Hepatocyte (in vitro differentiated cells): ENCODE results near the gene MN1. TPM values are rescaled to one million over a fixed set of nuclear protein-coding genes. Genes with fewer than 3 reads are reported as not detected.
A peak's percentile ranks its signal among the peaks of the same experiment; 100 is the strongest.

Source experiments
- DNase-seq: peaks from one replicate; pipeline ENCODE4 v3.0.0-alpha.2; 2016; ENCODE audit warnings: low spot score
- H2AFZ ChIP-seq: fragments of 200-600 bp; sonication (generic); 2 replicates; pipeline ENCODE4 v1.6.0; 2016; ENCODE audit warnings: antibody characterized with exemption, mild to moderate bottlenecking
- H3K27ac ChIP-seq: fragments of 200-600 bp; sonication (generic); 2 replicates; pipeline ENCODE4 v1.5.1; 2016; ENCODE audit warnings: mild to moderate bottlenecking
- H3K27me3 ChIP-seq: fragments of 200-600 bp; sonication (generic); 2 replicates; pipeline ENCODE4 v1.6.1; 2016
- H3K36me3 ChIP-seq: fragments of 200-600 bp; sonication (generic); replicated peaks from 2 replicates; pipeline ENCODE4 v1.5.1; 2016; ENCODE audit warnings: low read depth; ENCODE audit not compliant: insufficient read depth
- H3K4me1 ChIP-seq: fragments of 200-600 bp; sonication (generic); 2 replicates; pipeline ENCODE4 v1.5.1; 2016; ENCODE audit warnings: mild to moderate bottlenecking, moderate library complexity; ENCODE audit not compliant: insufficient read depth
- H3K4me2 ChIP-seq: fragments of 200-600 bp; sonication (generic); 2 replicates; pipeline ENCODE4 v1.6.0; 2016
- H3K4me3 ChIP-seq: fragments of 200-600 bp; sonication (generic); 2 replicates; pipeline ENCODE4 v1.5.1; 2016; ENCODE audit warnings: mild to moderate bottlenecking
- H3K79me2 ChIP-seq: fragments of 200-600 bp; sonication (generic); 2 replicates; pipeline ENCODE4 v1.6.0; 2017; ENCODE audit warnings: mild to moderate bottlenecking
- H3K9me2 ChIP-seq: fragments of 200-600 bp; sonication (generic); replicated peaks from 2 replicates; pipeline ENCODE4 v1.6.0; 2017; ENCODE audit warnings: mild to moderate bottlenecking; ENCODE audit not compliant: insufficient read depth
- H3K9me3 ChIP-seq: fragments of 200-600 bp; sonication (generic); 2 replicates; pipeline ENCODE4 v1.5.1; 2016; ENCODE audit warnings: low read depth, mild to moderate bottlenecking
- H4K20me1 ChIP-seq: fragments of 200-600 bp; sonication (generic); 2 replicates; pipeline ENCODE4 v1.6.0; 2016; ENCODE audit warnings: mild to moderate bottlenecking; ENCODE audit not compliant: insufficient read depth, poor library complexity, severe bottlenecking
- CTCF ChIP-seq: fragments of 200-600 bp; sonication (generic); IDR thresholded peaks from 2 replicates; pipeline ENCODE4 v1.5.1; 2016; ENCODE audit warnings: antibody characterized with exemption, mild to moderate bottlenecking; ENCODE audit not compliant: poor library complexity
- EZH2 ChIP-seq: fragments of 200-600 bp; sonication (generic); IDR thresholded peaks from 2 replicates; pipeline ENCODE4 v1.6.1; 2016; ENCODE audit warnings: antibody characterized with exemption, mild to moderate bottlenecking, borderline replicate concordance
- EZH2phosphoT487 ChIP-seq: fragments of 200-600 bp; sonication (generic); IDR thresholded peaks from one replicate; pipeline ENCODE4 v1.6.1; 2018; ENCODE audit warnings: antibody characterized with exemption, mild to moderate bottlenecking, low read depth, moderate library complexity; ENCODE audit not compliant: unreplicated experiment, severe bottlenecking
- WGBS: methylation state at CpG from one replicate; pipeline ENCODE4 v1.1.6; 2016; ENCODE audit warnings: low lambda C conversion rate; ENCODE audit errors: missing lambda C conversion rate; 5-methylcytosine and 5-hydroxymethylcytosine counted together
- polyA plus RNA-seq: library from polyadenylated mRNA; unstranded; fragments of >200 nt; fragmentation: Nextera tagmentation; extraction: Ambion mirVana; gene quantifications from 2 replicates; pipeline ENCODE4 v1.2.1, GENCODE V29; 2016
- total RNA-seq: library from RNA; depleted of rRNA; stranded (reverse); fragments of >200 nt; gene quantifications from 2 replicates; pipeline ENCODE4 v1.2.3, GENCODE V29; 2014

The MN1 gene
- total and polyA plus RNA-seq, 2 experiments from 2014 or later: 2.3 to 4.4 TPM

- no peaks in the 10 kb centered on the region for H3K36me3 ChIP-seq
These were observed 85.5 kb downstream of the MN1 start for GRCh38 chr22:27716074-27716473.

GRCh38 chr22:27715106-27715505 is 86.5 kb downstream of the MN1 start:
- 92% methylated on average over 10 of the region's 10 CpGs for WGBS

More at GRCh38 chr22:27716074-27716473, 85.5 kb downstream of the MN1 start:
- Histone ChIP-seq H3K9me2 (no peaks in the 10 kb centered on the region), H2AFZ (no peak overlapping the region), H4K20me1 (no peaks in the 10 kb centered on the region), H3K79me2 (no peaks in the 10 kb centered on the region), H3K27me3 (no peaks in the 10 kb centered on the region), H3K4me3 (no peak overlapping the region), H3K4me1 (peaks cover 4% of the 10 kb centered on the region), H3K4me2 (no peak overlapping the region), H3K9me3 (no peaks in the 10 kb centered on the region), H3K27ac (no peak overlapping the region)
- no peak for TF ChIP-seq EZH2
- TF ChIP-seq CTCF: no peak
- no peak for TF ChIP-seq EZH2phosphoT487
- 100% methylated on average over 1 of the region's 1 CpG for WGBS
- DNase-seq: no peak

GRCh38 chr22:27714068-27714467 is 87.5 kb downstream of the MN1 start:
- Histone ChIP-seq H3K4me1 (peaks cover 4% of the 10 kb centered on the region), H3K36me3 (no peaks in the 10 kb centered on the region), H3K79me2 (no peaks in the 10 kb centered on the region), H3K27me3 (no peaks in the 10 kb centered on the region), H3K9me2 (no peaks in the 10 kb centered on the region), H4K20me1 (no peaks in the 10 kb centered on the region), H3K27ac (no peak overlapping the region), H3K4me2 (no peak overlapping the region), H3K4me3 (no peak overlapping the region), H2AFZ (no peak overlapping the region), H3K9me3 (no peaks in the 10 kb centered on the region)
- TF ChIP-seq EZH2phosphoT487: no peak
- TF ChIP-seq EZH2: no peak
- TF ChIP-seq CTCF: no peak
- 63% methylated on average over 6 of the region's 6 CpGs for WGBS
- DNase-seq: no peak

More at GRCh38 chr22:27715106-27715505, 86.5 kb downstream of the MN1 start:
- H4K20me1 ChIP-seq: no peaks in the 10 kb centered on the region
- H3K36me3 ChIP-seq: no peaks in the 10 kb centered on the region
- TF ChIP-seq EZH2phosphoT487 (no peak), EZH2 (no peak), CTCF (no peak)
- no peaks in the 10 kb centered on the region for H3K79me2 ChIP-seq
- H3K27me3 ChIP-seq: no peaks in the 10 kb centered on the region
- no peak for DNase-seq
- no peak overlapping the region for H3K27ac ChIP-seq
- no peaks in the 10 kb centered on the region for H3K9me2 ChIP-seq
- peaks cover 4% of the 10 kb centered on the region for H3K4me1 ChIP-seq
- H3K9me3 ChIP-seq: no peaks in the 10 kb centered on the region
- H2AFZ ChIP-seq: no peak overlapping the region
- H3K4me2 ChIP-seq: no peak overlapping the region
- H3K4me3 ChIP-seq: no peak overlapping the region

- no peak for TF ChIP-seq EZH2
- TF ChIP-seq CTCF: no peak
- no peak for TF ChIP-seq EZH2phosphoT487
- peak; percentile 28 for DNase-seq
- H3K27me3 ChIP-seq: no peaks in the 10 kb centered on the region
- no peak overlapping the region for H3K4me3 ChIP-seq
- H3K27ac ChIP-seq: no peak overlapping the region
- no peak overlapping the region for H2AFZ ChIP-seq
- WGBS: 68% methylated on average over 4 of the region's 4 CpGs
- H3K4me1 ChIP-seq: peaks cover 4% of the 10 kb centered on the region
- H3K36me3 ChIP-seq: no peaks in the 10 kb centered on the region
- no peaks in the 10 kb centered on the region for H3K9me2 ChIP-seq
- no peaks in the 10 kb centered on the region for H4K20me1 ChIP-seq
- no peaks in the 10 kb centered on the region for H3K79me2 ChIP-seq
- no peaks in the 10 kb centered on the region for H3K9me3 ChIP-seq
- no peak overlapping the region for H3K4me2 ChIP-seq
These were observed 88.1 kb downstream of the MN1 start for GRCh38 chr22:27713461-27713860.
